ENCODE data around the gene MTA2. TPM values are rescaled to one million over a fixed set of nuclear protein-coding genes. Genes with fewer than 3 reads are reported as not detected.

MTA2 gene
- total RNA-seq, 1 donor from 2014 or later, result 203 TPM

- no peak for DNase-seq (ENCODE audit: low read depth, low spot score)
- Mint-ChIP-seq H3K27me3 (ENCODE audit: low read depth) (no peaks in the 10 kb centered on the region), H3K9me3 (no peaks in the 10 kb centered on the region), H3K27ac (ENCODE audit: unreplicated experiment) (no peak overlapping the region), H3K4me3 (no peak overlapping the region), H3K36me3 (ENCODE audit: low read depth) (peaks cover 40% of the 10 kb centered on the region), H3K4me1 (peaks cover 57% of the 10 kb centered on the region)
- no peak for TF ChIP-seq CTCF (conservative IDR thresholded peaks at IDR 0.05)
These were observed 43.0 kb downstream of the MTA2 start for GRCh38 chr11:62558669-62559068.

- Mint-ChIP-seq H3K9me3 (no peaks in the 10 kb centered on the region), H3K4me3 (peak overlapping the region; percentile 58)
These were observed 44.6 kb downstream of the MTA2 start for GRCh38 chr11:62556875-62557631.

GRCh38 chr11:62556108-62556874 lies 45.4 kb downstream of the MTA2 start:
- Mint-ChIP-seq H3K4me1 (peaks cover 73% of the 10 kb centered on the region), H3K27me3 (ENCODE audit: low read depth) (peaks cover 11% of the 10 kb centered on the region), H3K9me3 (no peaks in the 10 kb centered on the region), H3K27ac (ENCODE audit: unreplicated experiment) (peak overlapping the region; percentile 94), H3K4me3 (peak overlapping the region; percentile 58), H3K36me3 (ENCODE audit: low read depth) (peaks cover 33% of the 10 kb centered on the region)
- DNase-seq (ENCODE audit: low read depth, low spot score), result no peak
- TF ChIP-seq CTCF (conservative IDR thresholded peaks at IDR 0.05), result no peak

More at GRCh38 chr11:62556875-62557631, 44.6 kb downstream of the MTA2 start:
- peaks cover 37% of the 10 kb centered on the region for H3K36me3 Mint-ChIP-seq (ENCODE audit: low read depth)
- peaks cover 3% of the 10 kb centered on the region for H3K27me3 Mint-ChIP-seq (ENCODE audit: low read depth)
- H3K27ac Mint-ChIP-seq (ENCODE audit: unreplicated experiment), result no peak overlapping the region
- no peak for DNase-seq (ENCODE audit: low read depth, low spot score)
- TF ChIP-seq CTCF (conservative IDR thresholded peaks at IDR 0.05), result no peak
- peaks cover 71% of the 10 kb centered on the region for H3K4me1 Mint-ChIP-seq

- peaks cover 30% of the 10 kb centered on the region for H3K36me3 Mint-ChIP-seq (ENCODE audit: low read depth)
- H3K4me3 Mint-ChIP-seq, result peak overlapping the region; percentile 58
- TF ChIP-seq CTCF (conservative IDR thresholded peaks at IDR 0.05), result no peak
- H3K27me3 Mint-ChIP-seq (ENCODE audit: low read depth), result peaks cover 18% of the 10 kb centered on the region
- no peaks in the 10 kb centered on the region for H3K9me3 Mint-ChIP-seq
- DNase-seq (ENCODE audit: low read depth, low spot score), result no peak
- H3K4me1 Mint-ChIP-seq, result peaks cover 71% of the 10 kb centered on the region
- H3K27ac Mint-ChIP-seq (ENCODE audit: unreplicated experiment), result peak overlapping the region; percentile 94
These were observed 46.1 kb downstream of the MTA2 start for GRCh38 chr11:62555464-62556107.

GRCh38 chr11:62554387-62555167 lies 47.1 kb downstream of the MTA2 start:
- Mint-ChIP-seq H3K4me1 (peaks cover 66% of the 10 kb centered on the region), H3K9me3 (no peaks in the 10 kb centered on the region), H3K36me3 (ENCODE audit: low read depth) (peaks cover 21% of the 10 kb centered on the region), H3K27ac (ENCODE audit: unreplicated experiment) (peak overlapping the region; percentile 27), H3K27me3 (ENCODE audit: low read depth) (peaks cover 28% of the 10 kb centered on the region), H3K4me3 (peak overlapping the region; percentile 74)
- no peak for TF ChIP-seq CTCF (conservative IDR thresholded peaks at IDR 0.05)
- DNase-seq (ENCODE audit: low read depth, low spot score), result no peak

All from neural crest cell (in vitro differentiated cells).